Stimulated activated CD4-positive, alpha-beta T cell treated with anti-CD3 and anti-CD28 coated beads, Interleukin-15, amount 100 ng/mL, for 48 hours (primary cell): ENCODE measurements around the gene PCNX3.
"Not testable (repeated sequence)": the region's sequence is repeated elsewhere in the genome, so short reads cannot be mapped to it uniquely, and the experiment has no call there.

Experiments used
- DNase-seq, 2 donors: peaks; one replicate each; pipeline ENCODE4 v3.0.0-alpha.2; 2020; ENCODE audit warnings: low read depth in 2 of 2

Gene PCNX3

GRCh38 chr11:65654375-65655349 is 39.1 kb downstream of the PCNX3 start:
- DNase-seq, result no peak

- no peak for DNase-seq
Measured at GRCh38 chr11:65655570-65656332, 40.2 kb downstream of the PCNX3 start.

- no peak for DNase-seq
Measured at GRCh38 chr11:65657426-65657825, 41.9 kb downstream of the PCNX3 start.

GRCh38 chr11:65658174-65659021 is 42.8 kb downstream of the PCNX3 start:
- no peak for DNase-seq

- DNase-seq, result no peak
Measured at GRCh38 chr11:65660038-65660437, 44.5 kb downstream of the PCNX3 start.

GRCh38 chr11:65660908-65661307 is 45.3 kb downstream of the PCNX3 start:
- DNase-seq, result not testable (repeated sequence)

GRCh38 chr11:65661599-65662246 is 46.1 kb downstream of the PCNX3 start:
- DNase-seq, result no peak

GRCh38 chr11:65662247-65662798 is 46.7 kb downstream of the PCNX3 start:
- DNase-seq, result no peak

GRCh38 chr11:65662799-65663638 is 47.4 kb downstream of the PCNX3 start, which contains the start of gene RELA:
RELA (minus strand) TSS chr11:65662916; CDS start chr11:65662832, 84 bp downstream.
- DNase-seq, result peak; percentile 80 to 88

GRCh38 chr11:65663639-65664200 is 48.1 kb downstream of the PCNX3 start:
- no peak for DNase-seq

GRCh38 chr11:65672180-65672860 is 56.7 kb downstream of the PCNX3 start:
- no peak for DNase-seq

GRCh38 chr11:65672982-65673381 is 57.4 kb downstream of the PCNX3 start:
- no peak for DNase-seq

- DNase-seq, result no peak
Measured at GRCh38 chr11:65680192-65680743, 64.7 kb downstream of the PCNX3 start.

- DNase-seq, result not testable (repeated sequence)
Measured at GRCh38 chr11:65683480-65683879, 67.9 kb downstream of the PCNX3 start.

- no peak for DNase-seq
Measured at GRCh38 chr11:65685981-65686380, 70.4 kb downstream of the PCNX3 start.
